Choroid plexus epithelial cell (primary cell): Measurements from ENCODE around the gene OPN3.

Source experiments
- DNase-seq: peaks from one replicate; pipeline ENCODE4 v3.0.0-alpha.2; 2010; ENCODE audit warnings: low read depth
- H3K4me3 ChIP-seq: 2 replicates; pipeline ENCODE4 v1.5.1; 2011; ENCODE audit warnings: low read depth, mild to moderate bottlenecking, control low read depth, low read length, moderate library complexity
- CTCF ChIP-seq: conservative IDR thresholded peaks from 2 replicates; pipeline ENCODE4 v1.5.1; 2011; ENCODE audit warnings: low read depth, mild to moderate bottlenecking, control low read depth, inconsistent platforms, low read length, moderate library complexity

OPN3 gene

GRCh38 chr1:241579434-241579833, 60.7 kb downstream of the OPN3 start:
- DNase-seq: no peak
- no peak overlapping the region for H3K4me3 ChIP-seq
- no peak for TF ChIP-seq CTCF

- TF ChIP-seq CTCF: no peak
- DNase-seq: no peak
- no peak overlapping the region for H3K4me3 ChIP-seq
These were observed 66.0 kb downstream of the OPN3 start for GRCh38 chr1:241574154-241574553.

- H3K4me3 ChIP-seq: no peak overlapping the region
- DNase-seq: no peak
- no peak for TF ChIP-seq CTCF
These were observed 70.3 kb downstream of the OPN3 start for GRCh38 chr1:241569848-241570247.

GRCh38 chr1:241560849-241561187, 79.4 kb downstream of the OPN3 start:
- TF ChIP-seq CTCF: no peak
- H3K4me3 ChIP-seq: no peak overlapping the region
- no peak for DNase-seq

- no peak overlapping the region for H3K4me3 ChIP-seq
- peak; percentile 9 for DNase-seq
- TF ChIP-seq CTCF: no peak
These were observed 79.9 kb downstream of the OPN3 start for GRCh38 chr1:241560146-241560848.

- DNase-seq: no peak
- H3K4me3 ChIP-seq: no peak overlapping the region
- no peak for TF ChIP-seq CTCF
These were observed 82.5 kb downstream of the OPN3 start for GRCh38 chr1:241557551-241558193.

- H3K4me3 ChIP-seq: no peak overlapping the region
- TF ChIP-seq CTCF: no peak
- DNase-seq: no peak
These were observed 83.1 kb downstream of the OPN3 start for GRCh38 chr1:241557031-241557430.
